HEK293 (cell line): ENCODE results near the gene FABP7.

Source experiments
- CTCF ChIA-PET: fragments of 350-600 bp; formaldehyde crosslinking; extraction: SDS; loops from one replicate; lab custom pipeline; 2021; ENCODE audit warnings: antibody characterized with exemption; lab: Yijun Ruan, JAX
- POLR2A ChIA-PET: fragments of 300-600 bp; formaldehyde crosslinking; extraction: SDS; loops from one replicate; lab custom pipeline; 2020; ENCODE audit warnings: antibody characterized with exemption, inconsistent platforms; lab: Yijun Ruan, JAX
- H3K27ac ChIP-seq: fragments of 200-500 bp; sonication (Bioruptor generic); 2 replicates; pipeline ENCODE4 v1.5.1; 2014; ENCODE audit warnings: low read depth, low read length, control low read depth, inconsistent platforms; ENCODE audit errors: extremely low read depth
- H3K36me3 ChIP-seq, 2 experiments: fragments of 200-500 bp in 1 of 2; sonication (Bioruptor generic) in 1 of 2; 1 replicate in 1 of 2; 2 replicates in 1 of 2; pipeline ENCODE4 v1.5.1; 2014 to 2017; ENCODE audit warnings: inconsistent platforms in 2 of 2, low read length in 2 of 2; ENCODE audit not compliant: control insufficient read depth in 2 of 2, insufficient read depth in 1 of 2
- H3K4me1 ChIP-seq: fragments of 200-500 bp; sonication (Bioruptor generic); 2 replicates; pipeline ENCODE4 v1.5.1; 2014; ENCODE audit warnings: mild to moderate bottlenecking, low read length, inconsistent platforms; ENCODE audit not compliant: control insufficient read depth, insufficient read depth
- H3K4me3 ChIP-seq: 2 replicates; pipeline ENCODE4 v1.5.1; 2011; ENCODE audit warnings: low read depth, mild to moderate bottlenecking, control low read depth, low read length, moderate library complexity
- H3K9me3 ChIP-seq: fragments of 200-500 bp; sonication (Bioruptor generic); 2 replicates; pipeline ENCODE4 v1.5.1; 2014; ENCODE audit warnings: low read depth, low read length, inconsistent platforms; ENCODE audit not compliant: control insufficient read depth, insufficient read depth
- BCL6B ChIP-seq: fragments of 450-650 bp; formaldehyde crosslinking; IDR thresholded peaks from 2 replicates; pipeline ENCODE4 v1.5.1; 2017; ENCODE audit warnings: missing biosample characterization, missing genetic modification characterization
- CTCF ChIP-seq: fragments of 450-650 bp; formaldehyde crosslinking; IDR thresholded peaks from 2 replicates; pipeline ENCODE4 v1.5.1; 2016; ENCODE audit warnings: missing biosample characterization, missing genetic modification characterization
- GFI1B ChIP-seq: fragments of 450-650 bp; formaldehyde crosslinking; IDR thresholded peaks from 2 replicates; pipeline ENCODE4 v1.5.1; 2016; ENCODE audit warnings: missing biosample characterization, missing genetic modification characterization
- KLF7 ChIP-seq: fragments of 450-650 bp; formaldehyde crosslinking; IDR thresholded peaks from 2 replicates; pipeline ENCODE4 v1.5.1; 2016; ENCODE audit warnings: missing biosample characterization, missing genetic modification characterization, borderline replicate concordance
- PATZ1 ChIP-seq: fragments of 450-650 bp; formaldehyde crosslinking; IDR thresholded peaks from 2 replicates; pipeline ENCODE4 v1.5.1; 2016; ENCODE audit warnings: missing biosample characterization, missing genetic modification characterization
- PRDM1 ChIP-seq: fragments of 450-650 bp; formaldehyde crosslinking; IDR thresholded peaks from 2 replicates; pipeline ENCODE4; 2016; ENCODE audit warnings: missing biosample characterization, missing genetic modification characterization
- SP3 ChIP-seq: fragments of 450-650 bp; formaldehyde crosslinking; IDR thresholded peaks from 2 replicates; pipeline ENCODE4 v1.5.1; 2016; ENCODE audit warnings: missing biosample characterization, missing genetic modification characterization
- SP7 ChIP-seq: fragments of 450-650 bp; formaldehyde crosslinking; IDR thresholded peaks from 2 replicates; pipeline ENCODE4 v1.5.1; 2016; ENCODE audit warnings: missing biosample characterization, missing genetic modification characterization
- ZBTB20 ChIP-seq: fragments of 450-650 bp; formaldehyde crosslinking; IDR thresholded peaks from 2 replicates; pipeline ENCODE4 v1.5.1; 2016; ENCODE audit warnings: missing biosample characterization, missing genetic modification characterization
- ZBTB26 ChIP-seq: fragments of 450-650 bp; formaldehyde crosslinking; optimal IDR thresholded peaks from 2 replicates; pipeline ENCODE3; 2016; ENCODE audit warnings: missing biosample characterization, mild to moderate bottlenecking, missing genetic modification characterization
- ZNF10 ChIP-seq: fragments of 450-650 bp; formaldehyde crosslinking; IDR thresholded peaks from 2 replicates; pipeline ENCODE4 v1.5.1; 2017; ENCODE audit warnings: missing biosample characterization, missing genetic modification characterization
- ZNF138 ChIP-seq: fragments of 450-650 bp; formaldehyde crosslinking; IDR thresholded peaks from 2 replicates; pipeline ENCODE4 v1.5.1; 2016; ENCODE audit warnings: missing biosample characterization, missing genetic modification characterization, borderline replicate concordance
- ZNF366 ChIP-seq: fragments of 450-650 bp; formaldehyde crosslinking; conservative IDR thresholded peaks from 2 replicates; pipeline ENCODE4 v1.5.1; 2016; ENCODE audit warnings: missing biosample characterization, missing genetic modification characterization
- ZNF426 ChIP-seq: fragments of 450-650 bp; formaldehyde crosslinking; IDR thresholded peaks from 2 replicates; pipeline ENCODE4 v1.5.1; 2017; ENCODE audit warnings: missing biosample characterization, missing genetic modification characterization, mild to moderate bottlenecking, inconsistent platforms, moderate library complexity
- ZNF561 ChIP-seq: fragments of 450-650 bp; IDR thresholded peaks from 2 replicates; pipeline ENCODE4 v1.5.1; 2018; ENCODE audit warnings: missing biosample characterization, missing genetic modification characterization, borderline replicate concordance
- ZNF596 ChIP-seq: fragments of 450-650 bp; IDR thresholded peaks from 2 replicates; pipeline ENCODE4 v1.5.0; 2018; ENCODE audit warnings: missing biosample characterization, mild to moderate bottlenecking, missing genetic modification characterization, moderate library complexity
- ZNF654 ChIP-seq: fragments of 450-650 bp; formaldehyde crosslinking; IDR thresholded peaks from 2 replicates; pipeline ENCODE4 v1.5.1; 2016; ENCODE audit warnings: low read depth, missing biosample characterization, missing genetic modification characterization
- ZNF664 ChIP-seq: fragments of 450-650 bp; formaldehyde crosslinking; IDR thresholded peaks from 2 replicates; pipeline ENCODE4 v1.5.1; 2016; ENCODE audit warnings: missing biosample characterization, missing genetic modification characterization
- ZNF707 ChIP-seq: fragments of 450-650 bp; formaldehyde crosslinking; IDR thresholded peaks from 2 replicates; pipeline ENCODE4 v1.5.1; 2016; ENCODE audit warnings: missing biosample characterization, missing genetic modification characterization
- ZNF837 ChIP-seq: fragments of 450-650 bp; formaldehyde crosslinking; IDR thresholded peaks from 2 replicates; pipeline ENCODE4 v1.5.1; 2016; ENCODE audit warnings: missing biosample characterization, missing genetic modification characterization
- ZNF843 ChIP-seq: fragments of 450-650 bp; formaldehyde crosslinking; IDR thresholded peaks from 2 replicates; pipeline ENCODE4 v1.5.1; 2016; ENCODE audit warnings: missing biosample characterization, missing genetic modification characterization

The FABP7 gene

GRCh38 chr6:122730775-122731386, 48.6 kb upstream of the FABP7 start:
- POLR2A ChIA-PET = interaction anchor here (1.5 kb wide), 1 partner anchor 109 kb away, joined by 6 read pairs; no protein-coding TSS in a partner anchor

GRCh38 chr6:122733259-122733658, 46.3 kb upstream of the FABP7 start:
- Histone ChIP-seq H3K27ac (no peak overlapping the region), H3K4me1 (no peaks in the 10 kb centered on the region), H3K9me3 (no peaks in the 10 kb centered on the region), H3K36me3 (no peaks in the 10 kb centered on the region), H3K4me3 (no peak overlapping the region)
- CTCF ChIA-PET = interaction anchor here (1.0 to 10.7 kb wide), 8 partner anchors 16 to 241 kb away, joined by 3 to 196 read pairs (median 5); no protein-coding TSS in a partner anchor
- POLR2A ChIA-PET = interaction anchor here (1.5 kb wide), 1 partner anchor 56 kb away, joined by 5 read pairs; the partner anchor contains the start of gene SMPDL3A
- no peak for TF ChIP-seq ZNF843 (tag by site-specific recombination)
- TF ChIP-seq ZNF707 = no peak
- TF ChIP-seq ZBTB20 = no peak
- no peak for TF ChIP-seq ZNF10 (tag by site-specific recombination)
- TF ChIP-seq ZNF664 (tag by site-specific recombination) = no peak
- no peak for TF ChIP-seq ZNF561 (tag by site-specific recombination)
- TF ChIP-seq ZNF366 (tag by site-specific recombination) = no peak
- TF ChIP-seq GFI1B (tag by site-specific recombination) = no peak
- no peak for TF ChIP-seq PRDM1 (tag by site-specific recombination)
- no peak for TF ChIP-seq ZNF426 (tag by site-specific recombination)
- no peak for TF ChIP-seq ZNF837
- no peak for TF ChIP-seq ZNF596 (tag by site-specific recombination)
- no peak for TF ChIP-seq PATZ1 (tag by site-specific recombination)
- TF ChIP-seq ZNF138 (tag by site-specific recombination) = no peak
- no peak for TF ChIP-seq SP7
- no peak for TF ChIP-seq CTCF (tag by site-specific recombination)
- TF ChIP-seq KLF7 (tag by site-specific recombination) = no peak
- no peak for TF ChIP-seq SP3 (tag by site-specific recombination)

More at GRCh38 chr6:122730775-122731386, 48.6 kb upstream of the FABP7 start:
- no peaks in the 10 kb centered on the region for H3K36me3 ChIP-seq
- H3K9me3 ChIP-seq = no peaks in the 10 kb centered on the region
- no peak overlapping the region for H3K27ac ChIP-seq
- H3K4me3 ChIP-seq = no peak overlapping the region
- no peaks in the 10 kb centered on the region for H3K4me1 ChIP-seq
- CTCF ChIA-PET = interaction anchor here (0.6 to 10.7 kb wide), 49 partner anchors 9 to 1227 kb away, joined by 3 to 196 read pairs (median 4); partner anchors contain the start of genes PKIB, SERINC1 and SMPDL3A
- TF ChIP-seq BCL6B (no peak), ZBTB26 (tag by site-specific recombination) (no peak), ZNF654 (peak; percentile 91), CTCF (tag by site-specific recombination) (peak; percentile 44; the same call in 1 of the 2 replicates)
